Activated CD4-positive, alpha-beta T cell treated with anti-CD3 and anti-CD28 coated beads, Interleukin-2, amount 50 U/mL, for 4 hours (primary cell): ENCODE data around the gene KLC1.

Experiments
- DNase-seq, 2 experiments: peaks; one replicate each; pipeline ENCODE4 v3.0.0-alpha.2; 2020

The KLC1 gene

GRCh38 chr14:103706551-103707328, 77.7 kb downstream of the KLC1 start:
- no peak for DNase-seq

- DNase-seq, result no peak
Measured at GRCh38 chr14:103707329-103708263, 78.6 kb downstream of the KLC1 start.

GRCh38 chr14:103708750-103709187, 79.8 kb downstream of the KLC1 start:
- DNase-seq, result no peak

- no peak for DNase-seq
Measured at GRCh38 chr14:103709814-103710213, 80.8 kb downstream of the KLC1 start.

GRCh38 chr14:103710771-103711377, 81.9 kb downstream of the KLC1 start:
- no peak for DNase-seq

GRCh38 chr14:103711516-103712431, 82.8 kb downstream of the KLC1 start:
- DNase-seq, result no peak

- DNase-seq, result no peak
Measured at GRCh38 chr14:103712633-103713247, 83.7 kb downstream of the KLC1 start.

- DNase-seq, result no peak
Measured at GRCh38 chr14:103713304-103714062, 84.5 kb downstream of the KLC1 start.

GRCh38 chr14:103714063-103714724, 85.2 kb downstream of the KLC1 start:
- DNase-seq, result no peak

- peak; percentile 100 for DNase-seq
Measured at GRCh38 chr14:103715052-103716000, 86.3 kb downstream of the KLC1 start, which contains the start of the genes XRCC3 and ZFYVE21. Gene XRCC3 (minus strand): TSS chr14:103715451. CDS start chr14:103711087, 4,364 bp downstream. Gene ZFYVE21 (plus strand): TSS chr14:103715810. CDS start chr14:103715842, 32 bp downstream.

- no peak for DNase-seq
Measured at GRCh38 chr14:103716091-103716801, 87.2 kb downstream of the KLC1 start.

- DNase-seq, result no peak
Measured at GRCh38 chr14:103716899-103717411, 87.9 kb downstream of the KLC1 start.

GRCh38 chr14:103718572-103718971, 89.6 kb downstream of the KLC1 start:
- no peak for DNase-seq

- DNase-seq, result no peak
Measured at GRCh38 chr14:103719751-103720150, 90.7 kb downstream of the KLC1 start.

GRCh38 chr14:103721334-103722120, 92.5 kb downstream of the KLC1 start:
- peak; percentile 23 to 29 for DNase-seq

GRCh38 chr14:103723748-103724081, 94.7 kb downstream of the KLC1 start:
- DNase-seq, result no peak

- no peak for DNase-seq
Measured at GRCh38 chr14:103724116-103724515, 95.1 kb downstream of the KLC1 start.
